Inferior parietal cortex (tissue), 1 donor: ENCODE measurements around the gene PSAP.

ENCODE experiments used
- DNase-seq: peaks from one replicate; pipeline ENCODE4 v3.0.0-alpha.2; 2016; ENCODE audit errors: extremely low spot score

PSAP gene

DNA sequence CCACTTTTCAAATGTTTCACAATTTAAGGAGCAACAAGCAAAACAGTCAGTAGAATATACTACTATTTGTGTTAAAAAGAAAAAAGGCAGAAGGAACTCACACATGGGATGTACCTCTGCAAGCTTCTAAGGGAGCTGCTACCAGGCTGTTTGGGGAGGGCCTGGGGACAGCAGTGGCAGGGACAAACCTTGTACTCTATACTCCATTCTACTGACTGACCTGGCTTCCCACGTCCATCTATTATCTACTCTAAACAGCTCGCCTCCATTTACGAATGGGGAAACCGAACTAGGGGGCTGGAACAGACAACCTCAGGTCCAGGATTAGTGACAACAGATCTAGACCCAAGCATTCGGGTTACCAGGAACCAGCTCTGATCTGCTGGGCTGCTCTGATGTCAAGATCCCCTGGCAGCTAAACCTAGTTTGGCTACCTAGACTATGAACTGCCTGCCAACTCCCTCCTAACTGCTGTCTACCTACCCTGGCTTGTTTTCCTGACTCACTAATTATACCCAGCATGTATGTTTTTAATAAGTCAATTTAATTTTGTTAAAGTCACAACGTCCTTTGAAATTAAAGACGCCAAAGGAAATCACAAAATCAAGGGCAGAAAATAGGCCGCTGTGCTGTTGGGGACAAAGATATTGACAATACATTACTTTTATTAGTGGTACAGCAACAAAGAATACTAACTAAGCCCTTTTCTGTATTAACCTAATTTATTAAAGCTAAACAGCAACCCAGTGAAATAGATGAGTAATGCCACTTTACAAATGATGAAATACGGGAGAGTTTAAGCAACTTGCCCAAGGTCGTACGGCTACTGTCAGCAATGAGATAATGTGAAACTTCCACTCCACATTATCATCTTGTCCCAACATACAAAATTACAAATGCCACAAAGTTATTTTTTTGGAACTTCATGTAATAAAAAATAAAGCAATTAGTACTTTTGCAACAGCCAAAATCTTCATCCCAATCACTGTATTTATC, 5.3 kb downstream of the PSAP start:
- no peak for DNase-seq

DNA sequence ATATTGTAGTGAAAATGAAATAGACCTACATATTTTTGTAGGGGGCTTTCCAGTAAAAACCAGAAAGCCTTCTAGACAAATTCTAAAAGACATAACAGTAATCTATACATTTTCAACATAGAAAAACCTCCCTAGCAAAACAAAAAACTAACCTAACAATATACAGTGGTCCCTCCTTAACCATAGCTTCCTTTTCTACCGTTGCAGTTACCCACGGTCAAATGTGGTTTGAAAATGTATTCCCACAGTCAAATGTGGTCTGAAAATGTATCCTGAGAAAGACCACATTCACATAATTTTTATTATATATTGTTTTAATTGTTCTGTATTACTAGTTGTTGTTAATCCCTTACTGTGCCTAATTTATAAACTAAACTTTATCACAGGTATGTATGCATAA, 6.4 kb downstream of the PSAP start:
- DNase-seq = no peak

DNA sequence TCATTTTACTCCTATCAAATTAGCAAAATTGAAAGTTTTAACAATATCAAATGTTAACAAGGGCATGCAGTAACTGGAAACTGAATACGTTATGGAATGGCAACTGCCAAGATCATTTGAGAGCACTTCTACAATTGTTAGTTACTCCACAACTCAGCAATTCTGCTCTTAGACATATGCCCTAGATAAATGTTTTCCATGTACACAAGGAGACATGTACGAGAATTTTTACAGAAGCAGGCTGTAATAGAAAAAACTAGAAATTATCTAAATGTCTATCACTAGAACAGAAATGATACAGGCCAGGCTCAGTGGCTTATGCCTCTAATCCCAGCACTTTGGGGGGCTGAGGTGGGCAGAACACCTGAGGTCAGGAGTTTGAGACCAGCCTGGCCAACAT, 7.0 kb downstream of the PSAP start:
- DNase-seq = no peak

DNA sequence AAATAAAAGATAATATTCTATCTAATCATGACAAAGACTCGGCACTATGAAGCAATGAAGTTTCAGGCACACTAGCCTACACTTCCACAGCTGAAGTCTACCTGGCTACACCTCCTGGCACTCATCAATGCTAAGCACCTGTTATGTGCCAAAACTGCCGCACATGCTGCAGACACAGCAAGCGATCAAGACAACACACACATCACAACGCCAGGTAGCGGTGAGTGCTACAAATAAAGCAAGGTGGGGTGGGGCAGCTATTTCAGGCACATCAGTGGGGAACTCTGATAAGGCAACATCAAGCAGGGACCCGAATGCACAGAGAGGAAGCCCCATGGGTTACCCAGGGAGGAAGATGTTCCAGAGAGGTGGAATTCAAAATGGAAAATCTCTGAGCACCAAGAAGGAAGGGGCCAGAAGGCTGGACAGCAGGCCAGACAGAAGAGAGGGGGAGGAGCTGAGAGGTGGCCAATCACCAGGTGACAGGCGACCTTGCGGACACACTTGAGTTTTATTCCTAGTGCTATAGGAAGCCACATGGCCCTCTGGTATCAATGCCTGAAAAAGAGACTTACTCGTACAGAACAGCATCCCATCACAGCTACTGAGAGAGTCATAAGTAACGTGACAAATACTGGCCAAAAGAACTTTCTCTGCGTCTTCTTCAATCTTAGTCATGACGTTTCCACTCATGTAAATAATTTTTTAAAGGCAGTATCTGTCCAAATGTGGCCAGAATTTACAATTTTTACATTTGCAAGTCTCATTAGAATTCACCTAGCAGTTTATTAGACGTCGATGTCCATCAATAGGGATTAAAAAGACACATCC, 8.0 kb downstream of the PSAP start:
- DNase-seq = no peak

DNA sequence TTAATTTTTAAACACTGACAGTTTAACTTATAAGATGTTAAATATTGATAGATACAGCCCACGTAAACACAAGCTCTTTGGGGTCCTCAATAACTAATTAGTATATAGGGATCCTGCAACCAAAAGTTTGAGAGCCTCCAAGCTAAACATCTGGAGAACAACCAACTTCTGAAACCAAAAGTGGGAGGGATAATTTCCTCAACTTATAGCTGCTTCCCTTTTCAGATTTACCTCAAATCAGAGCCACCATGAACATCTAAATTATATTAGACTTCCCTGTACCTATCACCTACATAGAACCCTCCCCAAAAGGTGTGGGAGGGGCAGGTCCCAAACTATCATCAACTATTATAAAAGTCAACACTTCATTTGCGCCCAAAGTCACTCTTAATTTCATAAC, 8.6 kb downstream of the PSAP start:
- no peak for DNase-seq

DNA sequence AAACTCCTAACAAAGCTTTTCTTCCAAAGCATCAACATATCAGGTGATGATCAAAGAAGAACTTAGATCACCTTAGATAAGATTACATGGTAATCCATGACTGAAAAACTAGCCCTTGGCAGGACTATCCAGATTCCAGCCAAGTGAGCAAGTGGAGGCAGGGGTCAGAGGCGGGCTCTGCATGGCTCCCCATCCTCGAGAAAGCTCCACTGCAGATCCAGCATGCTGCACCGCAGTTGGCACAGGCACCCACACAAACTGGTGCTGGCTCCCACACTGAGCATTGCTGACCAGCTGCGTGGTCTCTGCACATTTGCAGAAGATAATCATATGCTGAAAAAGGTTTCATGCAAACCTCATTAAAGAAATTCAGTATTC, 10.1 kb downstream of the PSAP start:
- DNase-seq = no peak

DNA sequence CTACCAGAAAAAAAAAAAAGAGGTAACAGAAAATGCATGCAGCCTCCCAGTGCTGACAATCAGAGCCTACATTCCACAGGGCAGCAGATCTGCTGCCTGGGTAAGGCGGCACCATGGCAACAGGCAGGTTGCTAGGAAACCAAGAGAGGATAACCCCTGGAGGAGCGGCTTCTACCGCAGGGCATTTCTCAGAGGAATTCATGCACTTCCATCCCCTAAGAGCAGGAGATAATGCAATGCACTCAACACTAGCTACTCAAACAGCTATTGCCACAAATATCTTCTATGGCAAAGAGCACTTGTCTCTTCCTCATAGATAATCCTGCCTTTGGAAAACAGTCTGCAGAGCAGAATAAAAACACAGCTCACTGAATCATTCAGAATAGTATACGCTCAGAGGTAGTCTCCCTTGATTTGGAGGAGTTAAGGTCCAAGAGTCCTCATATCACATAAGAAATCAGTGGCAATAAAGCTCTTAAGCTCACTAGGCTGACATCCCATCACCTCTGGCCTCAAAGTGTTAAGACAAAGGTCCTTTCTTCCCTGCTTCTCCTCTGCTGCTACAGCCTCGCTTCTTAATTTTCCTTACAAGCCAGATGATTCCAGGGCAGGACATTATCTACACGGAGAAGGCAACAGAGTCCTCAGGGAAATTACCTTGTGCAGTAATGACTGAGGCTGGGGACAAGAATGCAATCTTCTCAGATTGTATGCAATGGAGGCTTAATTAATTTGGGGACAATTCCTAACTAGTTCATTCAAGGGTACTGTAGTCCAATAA, 10.7 kb downstream of the PSAP start:
- peak; percentile 88 for DNase-seq

DNA sequence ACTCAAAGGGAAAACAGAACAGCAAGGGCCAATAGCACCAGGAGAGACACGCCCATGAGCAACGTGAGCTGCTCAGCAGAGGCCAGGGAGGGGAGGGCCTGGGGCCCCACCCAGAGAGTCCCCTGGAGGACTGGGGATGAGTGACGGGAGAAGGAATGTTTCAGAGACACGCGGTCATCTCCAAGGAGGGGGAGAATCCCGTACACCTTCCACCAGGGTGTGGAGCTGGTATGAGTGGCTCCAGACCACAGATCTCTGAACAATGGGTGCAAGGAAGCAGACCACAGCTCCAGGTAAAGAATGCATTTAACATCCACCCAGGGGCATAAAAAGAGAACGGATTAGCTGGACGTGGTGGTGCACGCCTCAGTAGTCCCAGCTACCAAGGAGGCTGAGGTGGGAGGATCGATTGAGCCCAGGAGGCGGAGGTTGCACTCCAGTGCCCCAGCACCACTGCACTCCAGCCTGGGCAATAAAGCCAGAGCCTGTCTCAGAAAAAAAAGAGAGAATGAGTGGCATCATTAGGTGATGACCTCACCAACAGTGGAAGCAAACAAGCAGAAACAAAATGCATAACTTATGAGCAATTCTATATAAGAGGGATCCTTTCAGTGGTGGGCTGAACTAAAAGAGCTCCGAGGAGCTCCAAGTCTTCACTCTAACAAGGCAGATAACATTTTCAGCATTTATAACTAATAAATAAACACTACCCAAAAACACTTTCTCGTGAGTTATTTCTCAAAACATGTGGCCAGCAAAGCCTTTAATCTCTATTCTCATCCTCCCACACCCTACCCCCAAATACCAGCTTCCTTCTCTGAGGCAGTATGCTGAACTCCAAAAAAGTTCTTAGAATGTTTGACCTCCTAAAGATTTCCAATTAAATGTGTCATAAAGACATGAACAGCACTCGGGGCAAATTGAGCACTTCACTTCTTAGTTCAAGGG, 12.5 kb downstream of the PSAP start:
- DNase-seq = no peak

DNA sequence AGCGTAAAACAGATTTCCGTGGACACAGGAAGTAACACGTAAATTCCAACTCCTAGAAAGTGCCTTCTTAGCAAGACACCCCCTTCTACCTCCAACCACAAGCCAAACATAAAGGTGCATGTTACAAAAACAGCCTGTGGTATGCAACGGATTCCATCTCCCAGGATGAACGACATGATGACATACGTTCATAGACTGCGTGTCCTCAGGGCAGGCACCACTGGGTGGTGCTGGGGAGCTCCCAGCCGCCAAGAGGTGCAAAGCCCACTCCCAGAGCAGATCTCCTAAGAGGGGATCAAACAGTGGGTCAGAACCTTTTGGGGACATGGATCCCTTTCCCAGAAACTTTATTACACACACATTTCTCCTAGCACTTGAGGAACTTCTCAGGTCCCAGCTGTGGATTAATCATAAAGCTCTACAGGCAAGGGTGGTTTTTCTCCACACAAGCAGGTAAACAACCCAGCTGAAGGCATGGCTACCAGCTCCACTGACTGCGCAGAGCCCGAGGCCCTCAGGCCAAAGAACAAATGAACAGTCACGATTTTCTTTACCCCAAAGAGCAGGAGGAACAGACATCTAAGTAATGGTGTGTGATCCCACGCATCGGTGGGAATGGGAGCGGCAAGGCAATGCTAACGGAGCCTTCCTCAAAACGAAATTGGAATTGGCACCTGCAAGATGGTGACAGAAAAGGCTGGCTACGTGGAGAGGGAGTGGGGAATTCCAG, 13.8 kb downstream of the PSAP start:
- DNase-seq = no peak

DNA sequence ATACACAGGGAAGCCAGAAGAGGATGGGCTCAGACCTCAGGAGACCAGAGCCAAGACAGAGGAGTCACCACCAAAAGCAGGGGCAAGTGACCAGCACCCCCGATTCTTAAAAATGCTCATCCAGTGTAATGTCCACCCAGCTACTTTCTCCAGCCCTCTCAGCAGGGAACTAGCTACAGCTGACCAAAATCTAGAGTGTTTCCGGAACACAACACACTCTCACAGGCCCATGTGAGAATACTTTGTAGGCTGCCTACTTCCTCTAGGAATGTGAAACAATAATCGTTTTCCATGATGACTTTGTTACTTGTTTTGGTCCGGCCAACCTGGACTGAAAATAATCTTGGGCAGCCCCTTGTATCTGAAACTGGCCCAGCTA, 14.5 kb downstream of the PSAP start:
- no peak for DNase-seq

DNA sequence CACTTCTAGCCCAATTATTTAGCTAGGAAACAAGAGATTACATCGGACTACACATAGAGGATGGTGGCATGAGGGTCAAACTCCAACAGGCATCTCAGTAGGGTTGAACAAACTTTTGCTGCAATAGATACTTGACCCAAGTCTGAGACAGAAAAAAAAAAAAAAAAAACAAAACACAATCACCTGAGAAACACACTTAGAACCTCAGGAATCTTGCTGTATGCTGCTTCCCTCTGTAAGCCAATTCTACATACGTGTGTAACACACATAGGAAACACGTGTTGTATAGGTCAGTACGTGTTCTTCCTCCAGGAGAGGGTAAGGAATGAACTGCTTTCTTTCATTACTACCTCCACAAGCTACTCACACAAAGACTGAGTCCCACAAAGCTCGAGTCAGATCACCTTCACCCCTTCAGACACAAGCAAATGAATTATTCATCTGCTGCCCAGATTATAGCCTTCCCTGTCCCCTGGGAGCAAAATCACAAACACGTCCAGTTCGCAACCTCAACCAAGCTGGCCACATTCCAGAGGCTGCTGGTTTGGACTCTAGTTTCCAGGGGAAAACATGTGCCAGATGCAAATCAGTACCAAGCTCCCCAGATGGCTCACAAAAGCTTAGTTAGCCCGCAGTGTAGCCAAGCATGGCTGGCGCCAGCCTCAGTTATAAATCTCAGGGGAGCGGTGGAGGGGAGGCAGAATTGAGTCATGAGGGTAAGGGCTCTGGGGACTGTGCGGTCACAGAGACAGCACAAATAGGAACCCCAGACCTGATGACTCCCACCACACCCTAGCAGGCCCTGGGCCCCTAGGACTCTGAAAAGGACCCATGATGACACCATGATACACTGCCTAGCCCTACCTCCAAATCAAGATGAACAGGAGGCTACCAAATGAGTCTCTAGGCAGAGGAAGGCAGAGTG, 15.1 kb downstream of the PSAP start:
- peak; percentile 85 for DNase-seq

DNA sequence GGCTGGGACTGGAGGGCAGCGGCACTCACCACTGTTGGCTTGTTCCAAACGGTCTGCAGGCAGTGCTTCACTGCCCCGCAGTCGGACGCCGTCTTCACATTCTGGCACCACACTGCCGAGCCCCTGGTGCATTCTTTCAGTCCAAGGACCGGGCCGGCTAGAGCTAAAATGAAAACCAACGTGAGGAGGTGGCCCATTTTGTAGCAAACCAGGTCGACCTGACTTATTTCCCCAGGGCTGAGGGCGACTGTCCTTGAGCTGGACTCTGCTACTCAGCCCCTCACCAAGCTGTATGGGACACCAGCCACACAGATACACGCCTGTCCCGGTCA, 16.7 kb downstream of the PSAP start:
- DNase-seq = no peak

DNA sequence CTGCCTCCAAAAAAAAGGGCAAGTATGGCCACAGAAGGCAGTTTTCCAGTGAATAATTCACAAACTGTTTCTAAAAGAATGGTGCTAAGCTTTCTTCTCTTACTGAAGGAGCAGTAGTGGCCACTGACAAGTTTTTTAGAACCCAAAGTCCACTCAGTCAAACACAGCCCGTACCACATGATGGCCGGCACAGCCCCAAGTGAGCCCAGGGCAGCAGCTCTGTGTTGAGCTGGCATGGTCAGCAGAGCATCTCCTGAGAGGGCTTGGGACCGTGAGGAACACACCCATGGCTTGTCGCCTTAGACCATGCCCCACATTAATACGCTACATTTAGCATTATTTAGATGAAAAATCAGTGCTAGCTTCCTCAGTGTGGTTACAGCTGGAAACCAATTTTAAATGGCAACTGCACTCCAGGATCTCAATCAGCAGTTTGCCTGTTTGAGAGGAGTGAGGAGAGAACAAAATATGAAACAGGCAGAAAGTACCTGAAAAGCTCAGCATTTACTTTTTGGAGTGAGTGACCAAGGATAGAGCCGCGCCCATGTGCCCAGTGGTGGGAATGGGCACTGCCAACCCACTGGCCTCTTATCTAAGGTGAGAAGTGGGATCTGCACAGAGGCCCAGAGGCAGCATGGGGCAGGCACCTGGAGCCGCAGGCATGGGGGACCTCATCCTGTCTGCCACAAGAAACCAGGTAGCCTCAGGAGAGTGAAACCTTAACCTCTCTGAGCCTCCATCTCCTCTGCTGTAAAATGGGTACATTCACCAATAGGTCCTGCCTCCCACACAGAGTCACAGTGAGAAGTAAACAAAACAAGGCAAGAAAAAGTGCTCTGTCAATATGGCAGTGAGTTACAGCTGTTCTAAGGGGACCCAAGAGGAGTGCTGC, 17.4 kb downstream of the PSAP start:
- no peak for DNase-seq

DNA sequence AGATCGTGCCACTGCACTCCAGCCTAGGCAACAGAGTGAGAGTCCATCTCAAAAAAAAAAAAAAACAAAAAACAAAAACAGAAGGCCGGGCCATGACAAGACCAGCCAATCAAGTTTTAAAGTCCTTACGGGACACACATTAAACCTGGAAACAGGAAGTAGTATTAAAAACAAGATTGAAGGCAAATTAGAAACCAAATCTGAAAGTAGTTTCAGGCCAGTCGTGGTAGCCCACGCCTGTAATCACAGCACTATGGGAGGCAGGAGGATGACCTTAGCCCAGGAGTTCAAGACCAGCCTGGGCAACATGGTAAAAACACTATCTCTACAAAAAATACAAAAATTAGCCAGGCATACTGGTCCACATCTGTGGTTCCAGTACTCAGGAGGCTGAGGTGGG, 18.1 kb downstream of the PSAP start:
- no peak for DNase-seq

DNA sequence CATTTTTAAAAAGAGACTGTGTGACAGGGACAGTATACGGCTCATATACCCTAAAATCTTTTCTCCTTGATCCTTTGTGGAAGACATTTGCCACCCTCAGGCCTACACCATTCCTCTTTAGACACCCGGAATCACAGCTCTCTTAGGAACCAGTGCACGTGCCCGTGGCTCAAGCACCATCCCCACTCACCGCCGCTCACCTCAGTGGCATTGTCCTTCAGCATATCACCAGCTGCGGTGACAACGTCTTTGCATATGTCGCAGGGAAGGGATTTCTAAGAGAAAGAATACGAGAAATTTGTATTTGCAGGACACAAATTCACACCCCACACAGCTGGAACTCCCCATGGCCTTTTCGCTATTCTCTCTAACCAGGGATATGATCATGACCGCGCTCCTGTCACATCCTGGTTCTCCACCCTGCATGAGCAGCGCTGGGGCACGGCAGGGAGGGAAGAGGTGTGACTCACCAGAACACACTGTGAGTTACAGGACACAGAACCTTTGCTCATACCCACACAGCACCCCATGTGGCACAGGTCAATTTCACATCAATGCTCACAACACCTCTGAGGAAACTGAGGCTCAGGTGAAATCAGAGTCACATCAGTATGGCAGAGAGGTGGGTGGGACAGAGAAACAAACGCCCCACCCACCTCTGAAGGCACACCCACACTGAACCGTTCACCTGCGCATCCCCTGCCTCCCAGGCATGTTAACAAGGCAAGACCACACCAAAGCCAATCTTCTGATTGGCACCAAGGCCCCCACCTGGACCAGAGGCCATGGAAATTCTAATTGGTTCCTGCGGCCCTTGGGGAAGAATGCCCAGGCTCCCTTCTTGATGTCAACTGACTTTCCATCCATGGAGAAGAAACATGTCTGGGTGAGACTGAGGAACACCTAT, 19.2 kb downstream of the PSAP start:
- no peak for DNase-seq

DNA sequence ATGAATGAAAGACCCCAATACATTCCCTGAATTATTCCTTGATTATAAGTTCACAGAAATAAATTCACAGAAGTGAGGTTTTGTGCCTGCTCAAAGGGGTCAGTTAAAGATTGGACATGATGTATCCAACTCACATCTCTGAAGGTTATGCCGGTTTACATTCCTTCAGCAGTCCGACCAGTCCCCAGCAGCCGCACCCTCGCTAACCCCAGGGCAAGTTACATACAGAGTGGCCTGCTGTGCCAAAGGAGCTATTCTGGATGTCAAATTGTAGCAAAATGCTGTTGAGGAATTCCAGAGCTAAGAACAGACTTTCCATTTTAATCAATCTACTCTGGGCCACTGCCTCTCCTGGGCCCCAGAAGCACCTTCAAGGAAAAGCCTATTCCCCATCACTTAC, 20.3 kb downstream of the PSAP start:
- DNase-seq = no peak

DNA sequence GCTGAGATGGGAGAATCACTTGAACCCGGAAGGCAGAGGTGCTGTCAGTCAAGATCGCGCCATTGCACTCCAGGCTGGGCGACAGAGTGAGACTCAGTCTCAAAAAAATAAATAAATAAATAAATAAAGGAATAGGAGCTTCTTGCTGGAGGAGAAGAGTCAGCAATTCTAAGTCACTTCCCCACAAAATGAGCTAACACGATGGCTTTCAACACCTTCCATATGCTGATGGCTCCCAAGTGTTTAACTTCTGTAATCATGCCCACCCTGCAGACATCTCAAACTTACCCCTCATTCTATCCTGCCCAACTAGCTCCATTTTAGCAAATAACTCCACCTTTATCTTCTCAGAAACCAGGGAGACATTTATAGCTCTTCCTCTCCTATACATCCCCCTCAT, 21.2 kb downstream of the PSAP start:
- no peak for DNase-seq
